Measurements from ENCODE around the gene PHAF1. TPM values are rescaled to one million over a fixed set of nuclear protein-coding genes. Genes with fewer than 3 reads are reported as not detected.
A peak's percentile ranks its signal among the peaks of the same experiment; 100 is the strongest.

PHAF1 gene
- total and polyA plus RNA-seq, 2 donors (not counting 1 experiment from before 2014, with no cell fraction given), result 18.8 to 20.7 TPM

GRCh38 chr16:67108931-67109406 is 772 bp upstream of the PHAF1 start:
- Mint-ChIP-seq H3K27ac (peak overlapping the region; percentile 82), H3K9me3 (ENCODE audit: insufficient read depth) (no peaks in the 10 kb centered on the region), H3K27me3 (no peaks in the 10 kb centered on the region), H3K4me3 (peak overlapping the region; percentile 93), H3K4me1 (peaks cover 39% of the 10 kb centered on the region)
- Histone ChIP-seq H2AFZ (ENCODE audit: insufficient read depth, low read depth, low read length, poor library complexity, severe bottlenecking) (peak overlapping the region; percentile 100), H3K4me3 (ENCODE audit: control extremely low read depth in 1 of 5, extremely low read depth in 1 of 5, insufficient read depth in 1 of 5, low read depth in 2 of 5, low read length in 4 of 5) (peak overlapping the region; percentile 68 to 92 (median 79)), H3K9me3 (ENCODE audit: control extremely low read depth in 1 of 3, control insufficient read depth in 2 of 3, insufficient read depth in 1 of 3, low read length in 2 of 3) (no peaks in the 10 kb centered on the region), H3K27ac (ENCODE audit: low read length in 2 of 2) (no peak overlapping the region), H3K36me3 (replicated peaks in 1 of 2; ENCODE audit: control extremely low read depth in 1 of 2, control insufficient read depth in 1 of 2, extremely low read depth in 1 of 2, insufficient read depth in 2 of 2, low read length in 1 of 2) (peaks cover 0 to 2% of the 10 kb centered on the region in 2 experiments), H3K27me3 (replicated peaks in 1 of 4; ENCODE audit: control extremely low read depth in 1 of 4, control insufficient read depth in 3 of 4, insufficient read depth in 4 of 4, low read length in 3 of 4) (no peaks in the 10 kb centered on the region), H3K79me2 (ENCODE audit: control insufficient read depth, insufficient read depth, low read length) (peaks cover 44% of the 10 kb centered on the region), H3K4me2 (replicated peaks; ENCODE audit: low read depth, low read length, poor library complexity, severe bottlenecking) (peak overlapping the region; percentile 98), H3K9ac (ENCODE audit: low read length) (peak overlapping the region; percentile 78), H4K20me1 (ENCODE audit: control insufficient read depth, insufficient read depth, low read length, poor library complexity, severe bottlenecking) (peaks cover 14% of the 10 kb centered on the region), H3K4me1 (ENCODE audit: control insufficient read depth in 2 of 2, insufficient read depth in 2 of 2, low read length in 2 of 2) (peaks cover 25 to 36% of the 10 kb centered on the region in 2 donors)
- 90% methylated on average over 18 of the region's 18 CpGs for WGBS (ENCODE audit: insufficient coverage)
- ATAC-seq (ENCODE audit: low read depth) (no peak), DNase-seq (no peak)
- no peak for TF ChIP-seq EZH2 (IDR thresholded peaks at IDR 0.05; ENCODE audit: borderline replicate concordance, insufficient read depth, low read depth, low read length, poor library complexity, severe bottlenecking)
- TF ChIP-seq CTCF (IDR thresholded peaks at IDR 0.05), result no peak
- intact Hi-C loops (cut with micrococcal nuclease), result loop anchor here (1.0 to 2.0 kb wide), 4 partner anchors 46 to 80 kb away; partner anchors contain the start of genes CBFB, FBXL8 and TRADD
- ChIA-PET CTCF (interaction anchor here (0.5 to 1.5 kb wide), 3 partner anchors 9 to 87 kb away, joined by 4 to 6 read pairs (median 5); no protein-coding TSS in a partner anchor), POLR2A (no interaction called here)

GRCh38 chr16:67111951-67112444 is 2.3 kb downstream of the PHAF1 start:
- H3K9ac ChIP-seq (ENCODE audit: low read length), result no peak overlapping the region
- peaks cover 26% of the 10 kb centered on the region for H4K20me1 ChIP-seq (ENCODE audit: control insufficient read depth, insufficient read depth, low read length, poor library complexity, severe bottlenecking)
- Mint-ChIP-seq H3K4me1 (peaks cover 25% of the 10 kb centered on the region), H3K4me3 (no peak overlapping the region), H3K27ac (no peak overlapping the region), H3K9me3 (ENCODE audit: insufficient read depth) (no peaks in the 10 kb centered on the region), H3K27me3 (no peaks in the 10 kb centered on the region)
- WGBS (ENCODE audit: insufficient coverage), result 100% methylated on average over 1 of the region's 4 CpGs
- H3K79me2 ChIP-seq (ENCODE audit: control insufficient read depth, insufficient read depth, low read length), result peaks cover 64% of the 10 kb centered on the region
- intact Hi-C loops (cut with micrococcal nuclease), result no loop called here
- ATAC-seq (ENCODE audit: low read depth), result no peak
- no peak for TF ChIP-seq EZH2 (IDR thresholded peaks at IDR 0.05; ENCODE audit: borderline replicate concordance, insufficient read depth, low read depth, low read length, poor library complexity, severe bottlenecking)
- TF ChIP-seq CTCF (IDR thresholded peaks at IDR 0.05), result no peak
- H3K27me3 ChIP-seq (replicated peaks in 1 of 4; ENCODE audit: control extremely low read depth in 1 of 4, control insufficient read depth in 3 of 4, insufficient read depth in 4 of 4, low read length in 3 of 4), result no peaks in the 10 kb centered on the region
- H3K9me3 ChIP-seq (ENCODE audit: control extremely low read depth in 1 of 3, control insufficient read depth in 2 of 3, insufficient read depth in 1 of 3, low read length in 2 of 3), result no peaks in the 10 kb centered on the region
- ChIA-PET CTCF (interaction anchor here (0.9 to 1.4 kb wide), 4 partner anchors 28 to 68 kb away, joined by 3 to 8 read pairs (median 3); no protein-coding TSS in a partner anchor), POLR2A (no interaction called here)
- no peak overlapping the region for H3K4me3 ChIP-seq (ENCODE audit: control extremely low read depth in 1 of 5, extremely low read depth in 1 of 5, insufficient read depth in 1 of 5, low read depth in 2 of 5, low read length in 4 of 5)
- H3K4me2 ChIP-seq (replicated peaks; ENCODE audit: low read depth, low read length, poor library complexity, severe bottlenecking), result no peak overlapping the region
- H3K27ac ChIP-seq (ENCODE audit: low read length in 2 of 2), result no peak overlapping the region
- peaks cover 15 to 23% of the 10 kb centered on the region in 2 donors for H3K4me1 ChIP-seq (ENCODE audit: control insufficient read depth in 2 of 2, insufficient read depth in 2 of 2, low read length in 2 of 2)
- H2AFZ ChIP-seq (ENCODE audit: insufficient read depth, low read depth, low read length, poor library complexity, severe bottlenecking), result no peak overlapping the region
- DNase-seq, result no peak
- peaks cover 0 to 4% of the 10 kb centered on the region in 2 experiments for H3K36me3 ChIP-seq (replicated peaks in 1 of 2; ENCODE audit: control extremely low read depth in 1 of 2, control insufficient read depth in 1 of 2, extremely low read depth in 1 of 2, insufficient read depth in 2 of 2, low read length in 1 of 2)
